Esophagus squamous epithelium (tissue), 4 donors: ENCODE measurements around the gene KRTAP21-2.

Source experiments
- POLR2A ChIP-seq, 4 donors: fragments of 450-650 bp; IDR thresholded peaks; one replicate each; pipeline ENCODE4 v1.6.1; 2017; ENCODE audit warnings: antibody characterized with exemption in 4 of 4, mild to moderate bottlenecking in 4 of 4, moderate library complexity in 3 of 4
- TF ChIP-seq, protein P1 (sequence below), 6 experiments: fragments of 450-650 bp in 4 of 6; fragments of 200-600 bp in 2 of 6; sonication (generic) in 2 of 6; IDR thresholded peaks; one replicate each; pipeline ENCODE4 v1.5.1; 2016 to 2019; ENCODE audit warnings: antibody characterized with exemption in 6 of 6, mild to moderate bottlenecking in 4 of 6, moderate library complexity in 4 of 6

DNA sequence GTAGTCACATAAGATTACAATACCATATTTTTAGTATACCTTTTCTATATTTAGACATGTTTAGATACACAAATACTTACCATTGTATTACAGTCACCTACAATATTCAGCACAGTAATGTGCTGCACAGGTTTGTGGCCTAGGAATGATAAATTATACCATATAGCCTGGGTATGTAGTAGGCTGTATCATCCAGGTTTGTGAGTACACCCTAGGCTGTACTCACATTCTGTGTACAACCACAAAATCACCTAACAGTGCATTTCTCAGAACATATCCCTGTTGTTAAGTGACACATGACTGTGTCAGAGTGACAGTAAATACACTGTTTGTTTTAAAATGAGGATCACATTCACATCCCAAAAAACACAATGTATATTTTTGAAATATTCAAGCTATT, 39.6 kb downstream of the KRTAP21-2 start:
- TF ChIP-seq, protein P1, sequence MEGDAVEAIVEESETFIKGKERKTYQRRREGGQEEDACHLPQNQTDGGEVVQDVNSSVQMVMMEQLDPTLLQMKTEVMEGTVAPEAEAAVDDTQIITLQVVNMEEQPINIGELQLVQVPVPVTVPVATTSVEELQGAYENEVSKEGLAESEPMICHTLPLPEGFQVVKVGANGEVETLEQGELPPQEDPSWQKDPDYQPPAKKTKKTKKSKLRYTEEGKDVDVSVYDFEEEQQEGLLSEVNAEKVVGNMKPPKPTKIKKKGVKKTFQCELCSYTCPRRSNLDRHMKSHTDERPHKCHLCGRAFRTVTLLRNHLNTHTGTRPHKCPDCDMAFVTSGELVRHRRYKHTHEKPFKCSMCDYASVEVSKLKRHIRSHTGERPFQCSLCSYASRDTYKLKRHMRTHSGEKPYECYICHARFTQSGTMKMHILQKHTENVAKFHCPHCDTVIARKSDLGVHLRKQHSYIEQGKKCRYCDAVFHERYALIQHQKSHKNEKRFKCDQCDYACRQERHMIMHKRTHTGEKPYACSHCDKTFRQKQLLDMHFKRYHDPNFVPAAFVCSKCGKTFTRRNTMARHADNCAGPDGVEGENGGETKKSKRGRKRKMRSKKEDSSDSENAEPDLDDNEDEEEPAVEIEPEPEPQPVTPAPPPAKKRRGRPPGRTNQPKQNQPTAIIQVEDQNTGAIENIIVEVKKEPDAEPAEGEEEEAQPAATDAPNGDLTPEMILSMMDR (IDR thresholded peaks at IDR 0.05), result no peak
- no peak for TF ChIP-seq POLR2A (IDR thresholded peaks at IDR 0.05)
